ENCODE results near the gene ODF4.

DNA sequence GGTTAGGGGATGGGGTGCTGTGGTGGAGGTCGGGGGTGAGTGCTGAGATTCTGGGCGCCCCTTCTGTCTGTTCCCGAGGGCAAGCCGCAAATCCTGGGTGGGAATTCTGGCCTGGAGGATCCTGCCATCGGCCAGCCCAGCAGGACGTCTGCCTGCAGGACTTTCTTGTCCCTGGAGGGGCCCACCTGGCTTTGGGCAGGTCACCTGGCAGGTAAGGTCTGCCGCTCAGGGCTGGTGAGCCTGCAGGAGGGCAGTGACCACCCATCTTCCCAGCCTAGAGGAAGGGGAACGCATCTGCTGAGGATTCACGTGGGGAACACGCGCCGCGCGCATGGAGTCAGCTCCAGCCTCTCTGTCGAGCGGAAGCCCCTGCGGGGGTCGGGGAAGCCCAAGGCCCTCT is 52.6 kb downstream of the ODF4 start:
- TF ChIP-seq, protein P1, sequence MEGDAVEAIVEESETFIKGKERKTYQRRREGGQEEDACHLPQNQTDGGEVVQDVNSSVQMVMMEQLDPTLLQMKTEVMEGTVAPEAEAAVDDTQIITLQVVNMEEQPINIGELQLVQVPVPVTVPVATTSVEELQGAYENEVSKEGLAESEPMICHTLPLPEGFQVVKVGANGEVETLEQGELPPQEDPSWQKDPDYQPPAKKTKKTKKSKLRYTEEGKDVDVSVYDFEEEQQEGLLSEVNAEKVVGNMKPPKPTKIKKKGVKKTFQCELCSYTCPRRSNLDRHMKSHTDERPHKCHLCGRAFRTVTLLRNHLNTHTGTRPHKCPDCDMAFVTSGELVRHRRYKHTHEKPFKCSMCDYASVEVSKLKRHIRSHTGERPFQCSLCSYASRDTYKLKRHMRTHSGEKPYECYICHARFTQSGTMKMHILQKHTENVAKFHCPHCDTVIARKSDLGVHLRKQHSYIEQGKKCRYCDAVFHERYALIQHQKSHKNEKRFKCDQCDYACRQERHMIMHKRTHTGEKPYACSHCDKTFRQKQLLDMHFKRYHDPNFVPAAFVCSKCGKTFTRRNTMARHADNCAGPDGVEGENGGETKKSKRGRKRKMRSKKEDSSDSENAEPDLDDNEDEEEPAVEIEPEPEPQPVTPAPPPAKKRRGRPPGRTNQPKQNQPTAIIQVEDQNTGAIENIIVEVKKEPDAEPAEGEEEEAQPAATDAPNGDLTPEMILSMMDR (IDR thresholded peaks at IDR 0.05): no peak
- TF ChIP-seq POLR2A (IDR thresholded peaks at IDR 0.05): no peak

Data from adrenal gland (tissue), 5 donors.